Measurements from ENCODE around the gene SYS1.

SYS1 gene

DNA sequence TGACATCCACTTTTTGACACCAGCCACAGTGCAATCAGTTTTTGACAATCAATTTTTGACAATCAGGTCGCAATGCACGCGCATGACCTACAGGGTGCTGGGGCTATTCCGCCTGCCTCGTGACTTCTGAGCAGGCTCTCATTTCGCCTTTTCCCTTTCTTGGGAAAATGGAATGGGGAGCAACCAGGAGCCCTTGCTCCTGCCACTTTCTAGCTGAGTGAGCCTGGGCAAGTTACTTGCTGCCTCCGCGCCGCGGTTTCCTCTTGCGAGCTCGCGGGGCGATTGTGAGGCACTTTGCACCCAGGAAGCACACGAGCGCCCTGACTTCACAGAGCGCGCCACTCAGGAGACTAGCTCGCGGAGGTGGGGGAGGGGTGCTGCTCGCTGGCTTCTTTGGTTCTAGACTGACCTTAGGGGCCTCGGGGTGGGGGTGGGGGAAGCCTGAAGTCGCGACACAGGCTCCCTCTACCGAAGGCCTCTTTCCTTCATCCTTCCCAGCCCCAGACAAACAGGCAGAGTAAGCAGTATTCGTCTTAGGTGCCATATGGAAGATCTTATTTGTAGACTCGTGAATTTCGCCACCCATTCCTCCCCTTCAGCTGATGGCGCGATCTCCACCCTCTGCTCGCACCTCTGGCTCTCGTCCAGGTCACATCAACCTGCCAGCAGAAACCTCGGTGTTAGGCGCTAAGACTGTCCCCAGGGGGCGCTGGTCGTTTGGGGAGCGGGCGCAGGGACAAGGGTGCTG, 10.6 kb downstream of the SYS1 start:
- no peak for TF ChIP-seq SNAI2 (CRISPR knock-in tag; IDR thresholded peaks at IDR 0.05)
- no peak for TF ChIP-seq BACH2 (CRISPR knock-in tag; IDR thresholded peaks at IDR 0.05; ENCODE audit: borderline replicate concordance)
- TF ChIP-seq TCF4 (CRISPR knock-in tag; IDR thresholded peaks at IDR 0.05; ENCODE audit: borderline replicate concordance) = no peak
- no peak for TF ChIP-seq OSR1 (CRISPR knock-in tag; IDR thresholded peaks at IDR 0.05)
- peak; percentile 87 for ATAC-seq

GRCh38 chr20:45374101-45374467, 11.1 kb downstream of the SYS1 start:
- TF ChIP-seq ESRRG (CRISPR knock-in tag; IDR thresholded peaks at IDR 0.05) (no peak), SNAI2 (CRISPR knock-in tag; IDR thresholded peaks at IDR 0.05) (no peak), GLIS3 (CRISPR knock-in tag; IDR thresholded peaks at IDR 0.05) (no peak), ISL1 (CRISPR knock-in tag; IDR thresholded peaks at IDR 0.05) (no peak), BACH2 (CRISPR knock-in tag; IDR thresholded peaks at IDR 0.05; ENCODE audit: borderline replicate concordance) (no peak), ZFP3 (CRISPR knock-in tag; IDR thresholded peaks at IDR 0.05) (no peak)
- TF ChIP-seq, protein P1, sequence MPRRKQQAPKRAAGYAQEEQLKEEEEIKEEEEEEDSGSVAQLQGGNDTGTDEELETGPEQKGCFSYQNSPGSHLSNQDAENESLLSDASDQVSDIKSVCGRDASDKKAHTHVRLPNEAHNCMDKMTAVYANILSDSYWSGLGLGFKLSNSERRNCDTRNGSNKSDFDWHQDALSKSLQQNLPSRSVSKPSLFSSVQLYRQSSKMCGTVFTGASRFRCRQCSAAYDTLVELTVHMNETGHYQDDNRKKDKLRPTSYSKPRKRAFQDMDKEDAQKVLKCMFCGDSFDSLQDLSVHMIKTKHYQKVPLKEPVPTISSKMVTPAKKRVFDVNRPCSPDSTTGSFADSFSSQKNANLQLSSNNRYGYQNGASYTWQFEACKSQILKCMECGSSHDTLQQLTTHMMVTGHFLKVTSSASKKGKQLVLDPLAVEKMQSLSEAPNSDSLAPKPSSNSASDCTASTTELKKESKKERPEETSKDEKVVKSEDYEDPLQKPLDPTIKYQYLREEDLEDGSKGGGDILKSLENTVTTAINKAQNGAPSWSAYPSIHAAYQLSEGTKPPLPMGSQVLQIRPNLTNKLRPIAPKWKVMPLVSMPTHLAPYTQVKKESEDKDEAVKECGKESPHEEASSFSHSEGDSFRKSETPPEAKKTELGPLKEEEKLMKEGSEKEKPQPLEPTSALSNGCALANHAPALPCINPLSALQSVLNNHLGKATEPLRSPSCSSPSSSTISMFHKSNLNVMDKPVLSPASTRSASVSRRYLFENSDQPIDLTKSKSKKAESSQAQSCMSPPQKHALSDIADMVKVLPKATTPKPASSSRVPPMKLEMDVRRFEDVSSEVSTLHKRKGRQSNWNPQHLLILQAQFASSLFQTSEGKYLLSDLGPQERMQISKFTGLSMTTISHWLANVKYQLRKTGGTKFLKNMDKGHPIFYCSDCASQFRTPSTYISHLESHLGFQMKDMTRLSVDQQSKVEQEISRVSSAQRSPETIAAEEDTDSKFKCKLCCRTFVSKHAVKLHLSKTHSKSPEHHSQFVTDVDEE (CRISPR knock-in tag; IDR thresholded peaks at IDR 0.05) = no peak
- TF ChIP-seq, protein P2, sequence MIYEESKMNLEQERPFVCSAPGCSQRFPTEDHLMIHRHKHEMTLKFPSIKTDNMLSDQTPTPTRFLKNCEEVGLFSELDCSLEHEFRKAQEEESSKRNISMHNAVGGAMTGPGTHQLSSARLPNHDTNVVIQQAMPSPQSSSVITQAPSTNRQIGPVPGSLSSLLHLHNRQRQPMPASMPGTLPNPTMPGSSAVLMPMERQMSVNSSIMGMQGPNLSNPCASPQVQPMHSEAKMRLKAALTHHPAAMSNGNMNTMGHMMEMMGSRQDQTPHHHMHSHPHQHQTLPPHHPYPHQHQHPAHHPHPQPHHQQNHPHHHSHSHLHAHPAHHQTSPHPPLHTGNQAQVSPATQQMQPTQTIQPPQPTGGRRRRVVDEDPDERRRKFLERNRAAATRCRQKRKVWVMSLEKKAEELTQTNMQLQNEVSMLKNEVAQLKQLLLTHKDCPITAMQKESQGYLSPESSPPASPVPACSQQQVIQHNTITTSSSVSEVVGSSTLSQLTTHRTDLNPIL (CRISPR knock-in tag; IDR thresholded peaks at IDR 0.05; ENCODE audit: low read depth) = no peak
- ATAC-seq = no peak

DNA sequence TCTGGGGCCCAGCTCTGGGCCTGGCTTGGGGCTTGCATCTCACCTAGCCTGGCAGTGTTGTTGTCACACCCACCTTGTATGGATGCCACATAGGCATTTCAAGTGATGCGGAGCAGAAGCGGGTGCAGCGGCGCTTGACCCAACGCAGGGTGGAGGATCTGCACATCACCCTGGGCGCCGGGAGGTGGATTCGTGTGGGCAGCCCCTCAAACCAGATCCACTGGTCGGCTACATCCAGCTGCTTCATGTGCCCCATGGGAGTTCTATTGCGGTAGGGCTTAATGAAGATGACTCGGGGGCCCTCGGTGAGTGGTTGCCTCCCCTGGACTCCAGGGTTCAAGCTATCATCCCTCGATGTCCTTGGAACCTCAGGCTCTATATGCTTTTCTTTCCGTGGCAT, 12.0 kb downstream of the SYS1 start:
- ATAC-seq = no peak
- TF ChIP-seq ZNF565 (CRISPR knock-in tag; conservative IDR thresholded peaks at IDR 0.05; ENCODE audit: low read depth) (no peak), TCF4 (CRISPR knock-in tag; IDR thresholded peaks at IDR 0.05; ENCODE audit: borderline replicate concordance) (no peak), ZFP3 (CRISPR knock-in tag; IDR thresholded peaks at IDR 0.05) (no peak), ISL1 (CRISPR knock-in tag; IDR thresholded peaks at IDR 0.05) (no peak), PATZ1 (CRISPR knock-in tag; IDR thresholded peaks at IDR 0.05; ENCODE audit: borderline replicate concordance) (no peak), ZNF8 (CRISPR knock-in tag; IDR thresholded peaks at IDR 0.05) (no peak), CSRNP3 (CRISPR knock-in tag; IDR thresholded peaks at IDR 0.05) (no peak), BACH2 (CRISPR knock-in tag; IDR thresholded peaks at IDR 0.05; ENCODE audit: borderline replicate concordance) (no peak), ZC3H10 (CRISPR knock-in tag; IDR thresholded peaks at IDR 0.05) (no peak), POU6F1 (CRISPR knock-in tag; IDR thresholded peaks at IDR 0.05; ENCODE audit: borderline replicate concordance, low read depth) (no peak), GLIS3 (CRISPR knock-in tag; IDR thresholded peaks at IDR 0.05) (no peak), SNAI2 (CRISPR knock-in tag; IDR thresholded peaks at IDR 0.05) (no peak), ARNTL (CRISPR knock-in tag; IDR thresholded peaks at IDR 0.05; ENCODE audit: borderline replicate concordance, low read depth) (no peak), ZFP30 (CRISPR knock-in tag; IDR thresholded peaks at IDR 0.05) (no peak), ZNF70 (CRISPR knock-in tag; IDR thresholded peaks at IDR 0.05) (no peak), PPARA (CRISPR knock-in tag; IDR thresholded peaks at IDR 0.05; ENCODE audit: borderline replicate concordance) (no peak), OSR1 (CRISPR knock-in tag; IDR thresholded peaks at IDR 0.05) (no peak)
- TF ChIP-seq, protein P2 (CRISPR knock-in tag; IDR thresholded peaks at IDR 0.05; ENCODE audit: low read depth) = no peak
- TF ChIP-seq, protein P1 (CRISPR knock-in tag; IDR thresholded peaks at IDR 0.05) = no peak

All from SK-N-SH treated with all-trans-retinoic acid at 6 μM for 48 hours (cell line).